Measurements from ENCODE around the gene RPL37.

DNA sequence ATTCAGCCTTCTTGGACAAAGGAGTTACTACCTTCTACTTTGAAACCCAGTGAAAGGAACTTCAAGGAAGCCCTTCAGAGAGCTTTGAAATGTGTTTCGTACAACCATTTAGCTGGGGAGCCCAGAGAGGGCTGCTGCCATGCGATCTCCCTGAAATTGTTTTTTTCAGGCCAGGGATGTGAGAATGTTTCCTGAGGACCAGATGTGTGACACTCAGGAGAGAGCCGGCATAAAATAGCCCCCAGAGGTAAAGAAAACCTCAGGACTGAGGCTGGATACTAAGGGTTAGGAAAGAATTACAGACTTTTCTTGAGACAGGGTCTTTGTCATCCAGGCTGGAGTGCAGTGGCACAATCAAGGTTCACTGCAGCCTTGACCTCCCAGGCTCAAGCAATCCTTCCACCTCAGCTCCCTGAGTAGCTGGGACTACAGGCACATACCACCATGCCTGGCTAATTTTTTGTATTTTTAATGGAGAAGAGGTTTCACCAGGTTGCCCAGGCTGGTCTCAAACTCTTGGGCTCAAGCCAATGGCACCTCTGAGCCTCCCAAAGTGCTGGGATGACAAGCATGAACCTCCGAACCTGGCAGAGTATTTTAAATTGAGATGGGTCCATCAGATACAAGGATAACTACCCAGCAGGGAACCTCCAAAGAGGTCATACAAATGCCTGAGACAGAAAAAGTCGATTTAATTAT lies 8.4 kb downstream of the RPL37 start:
- TF ChIP-seq EP300 (IDR thresholded peaks at IDR 0.05; ENCODE audit: borderline replicate concordance) = no peak
- TF ChIP-seq TCF12 (IDR thresholded peaks at IDR 0.05; ENCODE audit: low read depth) = no peak
- TF ChIP-seq EGR1 (IDR thresholded peaks at IDR 0.05) = no peak
- no peak for TF ChIP-seq MAX (IDR thresholded peaks at IDR 0.05)
- TF ChIP-seq FOXM1 (IDR thresholded peaks at IDR 0.05; ENCODE audit: borderline replicate concordance, low read depth) = no peak
- no peak for TF ChIP-seq CEBPB (IDR thresholded peaks at IDR 0.05)
- no peak for TF ChIP-seq YY1 (IDR thresholded peaks at IDR 0.05; ENCODE audit: low read depth)
- no peak for TF ChIP-seq TAF1 (IDR thresholded peaks at IDR 0.05; ENCODE audit: low read depth)

Measured in Ishikawa (cell line).